Panc1 (cell line): ENCODE measurements around the gene C12orf42. TPM values are rescaled to one million over a fixed set of nuclear protein-coding genes. Genes with fewer than 3 reads are reported as not detected.

ENCODE experiments used
- ATAC-seq: fragments of 200-7000 bp; cut with Tn5 transposase; 2 replicates; pipeline ENCODE4 v1.9.1; 2020; ENCODE audit warnings: mild to moderate bottlenecking, moderate library complexity
- BruUV-seq: library from RNA; stranded (reverse); fragments of 400-500 nt; replicated peaks from 2 replicates; lab custom pipeline; 2021; lab: Mats Ljungman, UMichigan
- CTCF ChIA-PET: fragments of 300-600 bp; sonication (Branson Sonifier 250); formaldehyde crosslinking; loops from one replicate; lab custom pipeline; 2022; ENCODE audit warnings: antibody characterized with exemption; lab: Charles Lee
- POLR2A ChIA-PET: fragments of 300-600 bp; sonication (Branson Sonifier 250); formaldehyde crosslinking; loops from one replicate; lab custom pipeline; 2022; ENCODE audit warnings: antibody characterized with exemption; lab: Charles Lee
- DNase-seq: peaks from one replicate; pipeline ENCODE4 v3.0.0-alpha.2; 2010; ENCODE audit warnings: low read depth, low spot score
- H3K27ac ChIP-seq: 2 replicates; pipeline ENCODE4 v1.5.1; 2011; ENCODE audit warnings: mild to moderate bottlenecking, low read length, inconsistent platforms
- H3K27me3 ChIP-seq: fragments of 200-500 bp; sonication (Bioruptor generic); 2 replicates; pipeline ENCODE4 v1.6.0; 2014; ENCODE audit warnings: low read length, inconsistent platforms; ENCODE audit not compliant: control insufficient read depth, insufficient read depth
- H3K36me3 ChIP-seq: fragments of 200-500 bp; sonication (Bioruptor generic); 2 replicates; pipeline ENCODE4 v1.5.1; 2014; ENCODE audit warnings: inconsistent platforms, mild to moderate bottlenecking, low read length, moderate library complexity; ENCODE audit not compliant: control insufficient read depth, insufficient read depth
- H3K4me1 ChIP-seq: 2 replicates; pipeline ENCODE4 v1.5.1; 2011; ENCODE audit warnings: inconsistent platforms, mild to moderate bottlenecking, low read length, moderate library complexity; ENCODE audit not compliant: control insufficient read depth, insufficient read depth
- H3K4me3 ChIP-seq, 2 experiments: 2 replicates each; pipeline ENCODE4 v1.5.1; 2011 to 2012; ENCODE audit warnings: low read depth in 2 of 2, low read length in 2 of 2, mild to moderate bottlenecking in 2 of 2, inconsistent platforms in 1 of 2, moderate library complexity in 1 of 2
- H3K9me3 ChIP-seq: fragments of 200-500 bp; sonication (Bioruptor generic); 2 replicates; pipeline ENCODE4 v1.5.1; 2014; ENCODE audit warnings: low read depth, mild to moderate bottlenecking, inconsistent platforms, low read length, moderate library complexity; ENCODE audit not compliant: control insufficient read depth, insufficient read depth
- POLR2AphosphoS5 ChIP-seq: IDR thresholded peaks from 2 replicates; pipeline ENCODE4 v1.6.1; 2012; ENCODE audit warnings: mild to moderate bottlenecking, low read depth, low read length, moderate library complexity
- SIN3A ChIP-seq: IDR thresholded peaks from 2 replicates; pipeline ENCODE4 v1.6.1; 2012; ENCODE audit warnings: low read depth, mild to moderate bottlenecking, low read length, moderate library complexity, borderline replicate concordance; ENCODE audit not compliant: insufficient read depth
- TCF7L2 ChIP-seq: IDR thresholded peaks from 2 replicates; pipeline ENCODE4 v1.6.1; 2011; ENCODE audit warnings: mild to moderate bottlenecking, low read depth, low read length, inconsistent platforms
- in situ Hi-C: cut with HindIII; loops from 2 replicates; pipeline ENCODE4 v1.10.0; 2016; ENCODE audit warnings: low sequenced_read_pairs, low pct_unique_long_range_greater_than_20kb
- intact Hi-C: fragments of 100-400 bp; cut with micrococcal nuclease; formaldehyde crosslinking; loops from one replicate; pipeline ENCODE4 v1.10.0; 2022; ENCODE audit not compliant: unreplicated experiment
- total RNA-seq: library from RNA; stranded (reverse); gene quantifications from one replicate; pipeline ENCODE4 v1.2.1, GENCODE V29; 2021; ENCODE audit not compliant: unreplicated experiment
- TF ChIP-seq, protein P1 (sequence below): fragments of 450-650 bp; IDR thresholded peaks from 2 replicates; pipeline ENCODE4 v1.5.1; 2017; ENCODE audit warnings: mild to moderate bottlenecking
- TF ChIP-seq, protein P2 (sequence below), 2 experiments: IDR thresholded peaks; 2 replicates each; pipeline ENCODE4 v1.6.1; 2011 to 2012; ENCODE audit warnings: low read depth in 2 of 2, control low read depth in 1 of 2, low read length in 1 of 2, mild to moderate bottlenecking in 1 of 2, moderate library complexity in 1 of 2; ENCODE audit not compliant: insufficient read depth in 1 of 2

Gene C12orf42
- total RNA-seq, 1 experiment from 2014 or later, result not detected

DNA sequence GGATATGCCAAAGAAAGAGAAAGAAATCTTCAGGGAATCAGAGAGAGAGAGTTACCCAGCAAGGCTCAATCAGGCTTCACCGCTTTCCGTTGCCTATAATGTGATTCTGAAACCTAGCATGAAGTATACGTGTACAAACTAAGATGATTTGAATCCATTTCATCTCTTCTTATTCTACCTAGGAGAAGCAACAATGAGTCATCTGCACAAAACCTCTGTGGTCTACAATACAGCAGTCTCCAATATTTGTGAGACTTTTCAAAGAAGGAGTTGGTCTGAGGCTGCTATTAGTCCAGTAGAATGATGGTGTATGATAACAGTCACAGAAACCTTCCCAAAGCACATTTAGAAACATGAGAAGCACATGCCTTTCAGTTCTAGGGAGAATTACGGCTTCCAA is 141.9 kb downstream of the C12orf42 start:
- intact Hi-C loops (no loop called here), in situ Hi-C loops (no loop called here)
- ChIA-PET CTCF (no interaction called here), POLR2A (no interaction called here)
- Histone ChIP-seq H3K36me3 (no peaks in the 10 kb centered on the region), H3K4me1 (no peaks in the 10 kb centered on the region), H3K9me3 (no peaks in the 10 kb centered on the region), H3K27ac (no peak overlapping the region), H3K4me3 (no peak overlapping the region), H3K27me3 (no peaks in the 10 kb centered on the region)
- ATAC-seq (no peak), DNase-seq (no peak)
- no peak for TF ChIP-seq SIN3A
- BruUV-seq, result no TSS peak

DNA sequence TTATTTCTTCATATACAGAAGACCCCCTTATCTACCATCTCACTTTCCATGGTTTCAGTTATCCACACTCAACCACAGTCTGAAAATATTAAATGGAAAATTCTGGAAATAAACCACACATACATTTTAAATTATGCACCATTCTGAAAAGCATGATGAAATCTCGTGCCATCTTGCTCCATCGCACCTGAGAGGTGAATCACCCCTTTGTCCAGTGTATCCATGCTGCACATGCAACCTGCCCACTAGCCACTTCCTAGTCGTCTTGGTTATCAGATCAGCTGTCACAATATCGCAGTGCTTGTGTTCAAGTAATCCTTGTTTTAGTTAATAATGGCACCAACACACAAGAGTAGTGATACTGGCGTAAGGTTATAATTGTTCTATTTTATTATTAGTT is 145.7 kb downstream of the C12orf42 start:
- TF ChIP-seq TCF7L2 (no peak), POLR2AphosphoS5 (no peak), SIN3A (no peak)
- TF ChIP-seq, protein P1, sequence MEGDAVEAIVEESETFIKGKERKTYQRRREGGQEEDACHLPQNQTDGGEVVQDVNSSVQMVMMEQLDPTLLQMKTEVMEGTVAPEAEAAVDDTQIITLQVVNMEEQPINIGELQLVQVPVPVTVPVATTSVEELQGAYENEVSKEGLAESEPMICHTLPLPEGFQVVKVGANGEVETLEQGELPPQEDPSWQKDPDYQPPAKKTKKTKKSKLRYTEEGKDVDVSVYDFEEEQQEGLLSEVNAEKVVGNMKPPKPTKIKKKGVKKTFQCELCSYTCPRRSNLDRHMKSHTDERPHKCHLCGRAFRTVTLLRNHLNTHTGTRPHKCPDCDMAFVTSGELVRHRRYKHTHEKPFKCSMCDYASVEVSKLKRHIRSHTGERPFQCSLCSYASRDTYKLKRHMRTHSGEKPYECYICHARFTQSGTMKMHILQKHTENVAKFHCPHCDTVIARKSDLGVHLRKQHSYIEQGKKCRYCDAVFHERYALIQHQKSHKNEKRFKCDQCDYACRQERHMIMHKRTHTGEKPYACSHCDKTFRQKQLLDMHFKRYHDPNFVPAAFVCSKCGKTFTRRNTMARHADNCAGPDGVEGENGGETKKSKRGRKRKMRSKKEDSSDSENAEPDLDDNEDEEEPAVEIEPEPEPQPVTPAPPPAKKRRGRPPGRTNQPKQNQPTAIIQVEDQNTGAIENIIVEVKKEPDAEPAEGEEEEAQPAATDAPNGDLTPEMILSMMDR, result no peak
- TF ChIP-seq, protein P2, sequence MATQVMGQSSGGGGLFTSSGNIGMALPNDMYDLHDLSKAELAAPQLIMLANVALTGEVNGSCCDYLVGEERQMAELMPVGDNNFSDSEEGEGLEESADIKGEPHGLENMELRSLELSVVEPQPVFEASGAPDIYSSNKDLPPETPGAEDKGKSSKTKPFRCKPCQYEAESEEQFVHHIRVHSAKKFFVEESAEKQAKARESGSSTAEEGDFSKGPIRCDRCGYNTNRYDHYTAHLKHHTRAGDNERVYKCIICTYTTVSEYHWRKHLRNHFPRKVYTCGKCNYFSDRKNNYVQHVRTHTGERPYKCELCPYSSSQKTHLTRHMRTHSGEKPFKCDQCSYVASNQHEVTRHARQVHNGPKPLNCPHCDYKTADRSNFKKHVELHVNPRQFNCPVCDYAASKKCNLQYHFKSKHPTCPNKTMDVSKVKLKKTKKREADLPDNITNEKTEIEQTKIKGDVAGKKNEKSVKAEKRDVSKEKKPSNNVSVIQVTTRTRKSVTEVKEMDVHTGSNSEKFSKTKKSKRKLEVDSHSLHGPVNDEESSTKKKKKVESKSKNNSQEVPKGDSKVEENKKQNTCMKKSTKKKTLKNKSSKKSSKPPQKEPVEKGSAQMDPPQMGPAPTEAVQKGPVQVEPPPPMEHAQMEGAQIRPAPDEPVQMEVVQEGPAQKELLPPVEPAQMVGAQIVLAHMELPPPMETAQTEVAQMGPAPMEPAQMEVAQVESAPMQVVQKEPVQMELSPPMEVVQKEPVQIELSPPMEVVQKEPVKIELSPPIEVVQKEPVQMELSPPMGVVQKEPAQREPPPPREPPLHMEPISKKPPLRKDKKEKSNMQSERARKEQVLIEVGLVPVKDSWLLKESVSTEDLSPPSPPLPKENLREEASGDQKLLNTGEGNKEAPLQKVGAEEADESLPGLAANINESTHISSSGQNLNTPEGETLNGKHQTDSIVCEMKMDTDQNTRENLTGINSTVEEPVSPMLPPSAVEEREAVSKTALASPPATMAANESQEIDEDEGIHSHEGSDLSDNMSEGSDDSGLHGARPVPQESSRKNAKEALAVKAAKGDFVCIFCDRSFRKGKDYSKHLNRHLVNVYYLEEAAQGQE (IDR thresholded peaks at IDR 0.05; ENCODE audit: insufficient read depth in 1 of 2, low read depth in 2 of 2, low read length in 1 of 2), result no peak
- H3K4me3 ChIP-seq, result no peak overlapping the region
- intact Hi-C loops (no loop called here), in situ Hi-C loops (no loop called here)
- ChIA-PET CTCF (no interaction called here), POLR2A (no interaction called here)
- ATAC-seq, result no peak
- no peak for DNase-seq
- H3K9me3 ChIP-seq, result no peaks in the 10 kb centered on the region
- H3K36me3 ChIP-seq, result no peaks in the 10 kb centered on the region
- H3K4me1 ChIP-seq, result no peaks in the 10 kb centered on the region
- BruUV-seq, result no TSS peak
- H3K27me3 ChIP-seq, result no peaks in the 10 kb centered on the region
- H3K27ac ChIP-seq, result no peak overlapping the region

DNA sequence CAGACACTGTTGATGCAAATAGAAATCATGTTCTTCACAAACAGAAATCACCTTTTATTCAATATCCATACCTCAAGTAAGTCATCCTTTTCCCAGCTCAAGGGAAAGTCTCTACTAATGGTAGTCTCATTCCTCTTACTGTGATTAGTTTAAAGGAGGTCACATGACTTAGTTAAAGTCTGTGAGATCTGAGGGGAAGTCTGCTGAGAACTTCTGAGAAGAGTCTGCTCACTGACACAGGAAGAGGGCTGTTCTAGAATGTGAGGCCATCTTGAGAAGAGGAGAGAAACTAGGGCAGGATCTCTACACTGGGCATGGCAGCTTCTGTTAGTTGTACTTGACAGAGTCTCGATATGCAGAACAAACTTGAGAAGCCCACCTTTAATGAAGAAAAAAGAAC is 146.8 kb downstream of the C12orf42 start:
- no peak for DNase-seq
- CTCF ChIA-PET, result no interaction called here
- intact Hi-C loops (no loop called here), in situ Hi-C loops (no loop called here)
- Histone ChIP-seq H3K27ac (no peak overlapping the region), H3K36me3 (no peaks in the 10 kb centered on the region), H3K27me3 (no peaks in the 10 kb centered on the region), H3K9me3 (no peaks in the 10 kb centered on the region), H3K4me3 (no peak overlapping the region), H3K4me1 (no peaks in the 10 kb centered on the region)
- POLR2A ChIA-PET, result no interaction called here
- no peak for ATAC-seq
- TF ChIP-seq, protein P2 (IDR thresholded peaks at IDR 0.05; ENCODE audit: insufficient read depth in 1 of 2, low read depth in 2 of 2, low read length in 1 of 2), result no peak
- TF ChIP-seq, protein P1, result no peak
- TF ChIP-seq TCF7L2 (no peak), POLR2AphosphoS5 (no peak), SIN3A (no peak)
- no TSS peak for BruUV-seq
